ENCODE data around the gene TMEM98.

GRCh38 chr17:32913593-32913992 is 14.4 kb upstream of the TMEM98 start:
- TF ChIP-seq POLR2A (IDR thresholded peaks at IDR 0.05) (no peak), CTCF (IDR thresholded peaks at IDR 0.05) (no peak)
